Breast epithelium (tissue), 3 donors: Measurements from ENCODE around the gene CHPF.

Experiments
- CTCF ChIP-seq, 3 donors: fragments of 450-650 bp; IDR thresholded peaks; one replicate each; pipeline ENCODE4 v1.5.1; 2016 to 2017; ENCODE audit warnings: antibody characterized with exemption in 3 of 3, mild to moderate bottlenecking in 3 of 3, moderate library complexity in 3 of 3
- POLR2A ChIP-seq: fragments of 450-650 bp; IDR thresholded peaks from one replicate; pipeline ENCODE4 v1.6.1; 2016; ENCODE audit warnings: antibody characterized with exemption, mild to moderate bottlenecking, moderate library complexity

GRCh38 chr2:219531639-219532377, 11.8 kb downstream of the CHPF start:
- TF ChIP-seq CTCF (IDR thresholded peaks at IDR 0.05) = no peak
- TF ChIP-seq POLR2A = no peak
